Activated CD4-positive, alpha-beta T cell treated with anti-CD3 and anti-CD28 coated beads for 1 hour (primary cell): ENCODE measurements around the gene TLE1.
"Not testable (repeated sequence)": the region's sequence is repeated elsewhere in the genome, so short reads cannot be mapped to it uniquely, and the experiment has no call there.

ENCODE experiments used
- DNase-seq: peaks from one replicate; pipeline ENCODE4 v3.0.0-alpha.2; 2020

The TLE1 gene

DNA sequence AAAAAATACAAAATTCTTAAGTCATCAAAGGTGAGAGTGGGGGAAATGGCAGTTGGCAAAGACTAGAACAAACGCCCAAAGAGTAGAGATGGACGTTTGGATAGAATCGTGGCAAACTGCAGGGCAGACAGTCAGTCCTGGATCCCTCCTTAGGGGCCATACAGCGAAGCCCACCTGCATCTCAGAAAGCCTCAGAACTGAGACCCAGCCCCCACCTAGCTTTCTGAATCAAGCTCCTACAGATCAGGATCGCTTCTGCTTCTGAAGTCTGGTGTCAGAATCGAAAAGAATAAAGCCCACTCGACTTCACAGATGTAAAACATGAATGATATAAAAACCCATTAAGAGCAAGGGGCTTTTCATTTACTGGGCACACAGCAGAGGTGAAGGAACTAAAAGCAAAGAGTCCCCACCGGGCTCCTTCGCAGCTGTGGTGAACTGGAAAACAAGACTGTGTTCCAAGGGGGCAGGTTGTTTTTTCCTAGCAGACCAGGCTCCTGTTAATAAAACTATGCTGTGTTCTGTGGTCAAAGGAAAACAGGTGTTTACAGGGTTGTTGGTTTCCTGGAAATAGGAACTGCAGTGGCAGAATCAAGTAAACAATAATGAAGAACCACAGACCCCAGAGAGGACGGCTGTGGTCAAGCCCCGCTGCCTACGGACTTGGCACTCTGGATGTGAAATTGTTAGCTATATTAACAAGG is 91.8 kb downstream of the TLE1 start:
- no peak for DNase-seq

GRCh38 chr9:81596679-81597418 is 92.5 kb downstream of the TLE1 start:
- no peak for DNase-seq

DNA sequence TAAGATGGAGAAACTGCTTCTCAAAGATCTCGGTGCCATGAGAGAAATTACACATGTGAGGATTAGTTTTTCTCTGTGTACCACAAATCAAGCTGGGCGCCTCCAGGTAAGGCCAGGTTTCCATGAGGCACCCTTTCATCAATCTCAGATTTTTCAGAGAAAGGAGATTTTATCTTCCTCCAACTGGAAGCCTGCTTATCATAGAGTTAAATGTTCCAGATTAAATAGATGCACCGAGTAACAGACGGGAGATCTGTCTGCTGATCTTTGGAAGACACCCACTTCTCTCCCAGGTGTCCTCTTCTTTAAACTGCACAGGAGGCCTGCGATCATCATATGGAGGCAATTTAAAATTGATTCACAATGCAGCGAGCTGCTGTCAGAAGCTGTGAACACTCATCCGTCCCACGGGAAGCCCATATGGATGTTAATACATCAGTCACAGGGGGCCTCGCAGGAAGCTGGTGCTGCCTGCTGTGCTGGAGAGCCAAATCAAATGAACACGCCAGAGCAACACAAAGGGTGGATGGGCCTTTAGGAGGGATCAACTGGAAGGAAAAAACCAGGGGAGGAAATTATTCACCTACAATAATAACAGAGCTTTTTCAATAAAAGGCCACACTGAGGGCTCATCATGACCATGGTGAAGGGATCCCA is 93.3 kb downstream of the TLE1 start:
- DNase-seq, result no peak

DNA sequence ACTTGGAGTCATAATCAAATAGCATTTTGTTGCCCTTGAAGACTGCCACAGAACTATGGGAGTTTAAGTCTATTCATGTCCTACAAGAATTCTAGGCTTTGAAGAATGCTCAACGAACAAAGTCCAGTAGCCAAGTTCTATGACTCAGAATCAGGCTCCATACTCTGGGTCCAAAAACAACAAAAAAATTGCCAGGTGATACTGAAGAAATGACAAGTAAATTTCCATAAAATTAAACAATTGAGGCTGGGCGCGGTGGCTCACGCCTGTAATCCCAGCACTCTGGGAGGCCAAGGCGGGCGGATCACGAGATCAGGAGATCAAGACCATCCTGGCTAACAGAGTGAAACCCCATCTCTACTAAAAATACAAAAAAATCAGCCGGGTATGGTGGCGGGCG is 94.1 kb downstream of the TLE1 start:
- DNase-seq, result not testable (repeated sequence)

GRCh38 chr9:81594415-81594814 is 94.9 kb downstream of the TLE1 start:
- DNase-seq, result no peak

DNA sequence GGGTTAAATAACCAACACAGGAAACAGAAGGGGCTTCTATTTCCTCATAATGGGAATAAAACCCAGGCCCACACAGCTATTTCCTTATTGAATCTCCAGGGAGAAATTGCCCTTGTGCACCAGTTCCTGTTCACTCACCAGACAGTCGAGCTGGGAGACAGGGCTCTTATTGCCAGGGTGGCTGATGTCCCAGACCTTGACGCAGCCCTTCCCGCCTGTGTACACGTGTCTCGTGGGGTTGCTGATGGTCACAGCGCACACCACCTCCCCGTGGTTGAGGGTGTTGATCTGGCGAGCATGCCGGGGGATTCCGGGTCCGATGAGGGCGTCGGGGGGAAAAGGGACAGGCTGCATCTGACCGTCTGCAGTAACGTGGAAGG is 96.5 kb downstream of the TLE1 start:
- DNase-seq, result no peak

GRCh38 chr9:81591791-81592190 is 97.6 kb downstream of the TLE1 start:
- no peak for DNase-seq

GRCh38 chr9:81590688-81591087 is 98.7 kb downstream of the TLE1 start:
- DNase-seq, result no peak

DNA sequence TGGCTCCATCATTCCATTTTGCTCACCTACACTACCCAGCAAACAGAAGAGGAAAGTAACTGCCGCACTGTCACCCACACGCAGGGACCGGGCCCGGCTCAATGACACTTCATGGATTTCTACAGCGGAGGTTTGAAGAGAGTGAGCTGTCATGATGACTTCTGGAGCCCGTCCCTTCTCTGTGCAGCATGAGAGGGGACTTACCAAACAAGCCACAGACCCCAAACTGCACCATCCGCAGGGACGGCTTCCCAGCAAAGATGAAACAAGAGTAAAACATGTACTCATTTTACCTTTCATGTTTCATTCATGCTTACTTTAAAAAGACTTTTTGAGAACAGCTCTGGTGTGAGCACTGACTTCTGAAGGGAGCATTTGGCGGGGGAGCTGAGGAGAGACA is 99.5 kb downstream of the TLE1 start:
- DNase-seq, result no peak

GRCh38 chr9:81589392-81589791 is 100.0 kb downstream of the TLE1 start:
- no peak for DNase-seq

DNA sequence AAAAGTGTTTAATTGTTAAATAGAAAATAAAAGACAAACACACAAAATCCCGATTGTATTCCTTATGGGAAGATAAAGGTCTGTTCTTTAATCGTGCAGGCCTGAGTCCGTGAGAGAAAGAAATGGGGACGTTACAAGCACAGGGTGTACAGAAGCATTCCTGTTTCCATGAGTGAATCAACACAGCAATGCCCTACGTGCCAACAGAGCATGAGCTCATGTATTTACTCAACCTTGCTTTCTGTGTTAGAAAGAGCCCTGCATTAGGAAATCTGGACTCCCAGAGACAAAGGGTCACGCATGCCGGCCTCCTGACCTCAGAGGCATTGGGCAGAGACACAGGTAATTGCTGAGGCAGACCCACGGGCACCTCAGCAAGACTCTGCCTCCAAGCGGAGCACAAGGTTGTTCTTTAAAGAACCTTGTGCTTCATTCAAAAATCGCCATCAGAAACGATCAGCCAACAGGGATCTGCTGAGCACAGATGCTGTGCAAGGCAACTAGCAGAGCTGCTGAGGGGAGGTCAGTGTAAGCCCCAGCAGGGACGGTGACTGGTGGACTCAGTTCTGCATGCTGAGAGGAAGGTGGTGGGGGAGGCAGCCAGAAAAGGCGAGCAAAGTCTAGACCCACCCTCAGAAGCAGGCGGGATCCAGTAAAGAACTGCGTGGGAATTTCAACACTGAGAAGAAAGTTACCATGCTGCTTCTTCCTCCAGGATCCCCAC is 101.0 kb downstream of the TLE1 start:
- DNase-seq, result no peak

DNA sequence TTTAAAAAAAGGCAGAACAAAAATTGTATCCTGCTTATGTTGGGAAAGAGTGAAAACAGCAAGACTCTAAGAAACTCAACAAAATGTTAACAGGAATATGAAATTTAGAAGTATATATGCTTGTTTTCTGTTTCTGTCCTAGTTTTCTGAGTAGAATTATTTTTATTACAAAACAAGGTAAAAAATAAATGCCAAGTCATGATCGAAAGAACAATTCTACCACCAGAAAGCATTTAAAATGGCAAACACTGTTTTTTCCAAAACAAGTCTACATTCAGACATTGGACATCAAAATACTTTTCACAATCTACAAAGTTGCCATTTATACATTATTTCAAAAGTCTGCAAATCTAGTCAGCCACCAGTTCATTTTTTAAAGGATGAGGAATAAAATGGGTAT is 102.6 kb downstream of the TLE1 start:
- no peak for DNase-seq

GRCh38 chr9:81585191-81585763 is 104.1 kb downstream of the TLE1 start:
- DNase-seq, result no peak

GRCh38 chr9:81584099-81584498 is 105.2 kb downstream of the TLE1 start:
- no peak for DNase-seq

DNA sequence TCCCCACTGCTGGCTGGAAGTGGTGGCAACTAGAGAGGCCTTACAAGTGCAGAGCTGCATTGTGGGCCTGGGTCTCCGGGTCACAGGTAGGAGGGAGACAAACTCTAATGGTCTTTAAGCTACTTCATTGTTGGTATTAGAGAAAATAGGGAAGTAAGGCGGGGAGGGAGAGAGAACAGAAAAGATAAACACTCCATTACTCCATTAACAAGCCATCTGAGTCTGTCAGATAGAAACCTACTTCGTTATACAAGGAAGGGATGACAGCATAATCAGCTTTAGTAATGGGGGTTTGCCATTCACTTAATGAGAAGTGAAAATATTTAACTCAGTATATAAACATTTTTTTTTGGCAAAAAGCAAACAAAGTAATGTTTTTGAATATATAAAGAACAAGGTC is 107.4 kb downstream of the TLE1 start:
- DNase-seq, result no peak

DNA sequence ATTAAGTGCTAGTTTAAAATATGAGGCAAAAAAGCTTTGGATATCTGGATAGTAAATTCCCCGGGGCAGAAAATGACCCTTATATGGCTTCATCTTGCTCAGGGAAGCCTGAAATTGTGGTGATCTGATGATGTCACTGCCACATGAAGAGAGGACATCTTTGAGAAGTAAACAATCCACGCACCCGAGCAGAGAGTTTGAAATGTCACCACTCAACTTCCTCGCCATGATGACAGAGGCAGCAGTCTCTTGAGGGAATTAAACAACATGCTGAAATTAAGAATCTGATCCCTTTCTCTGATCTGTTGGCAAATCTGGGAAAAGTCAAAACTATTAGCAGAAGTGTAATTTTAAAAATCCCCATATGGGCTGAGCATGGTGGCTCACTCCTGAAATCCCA is 110.0 kb downstream of the TLE1 start:
- no peak for DNase-seq

GRCh38 chr9:81578606-81579005 is 110.7 kb downstream of the TLE1 start:
- no peak for DNase-seq

DNA sequence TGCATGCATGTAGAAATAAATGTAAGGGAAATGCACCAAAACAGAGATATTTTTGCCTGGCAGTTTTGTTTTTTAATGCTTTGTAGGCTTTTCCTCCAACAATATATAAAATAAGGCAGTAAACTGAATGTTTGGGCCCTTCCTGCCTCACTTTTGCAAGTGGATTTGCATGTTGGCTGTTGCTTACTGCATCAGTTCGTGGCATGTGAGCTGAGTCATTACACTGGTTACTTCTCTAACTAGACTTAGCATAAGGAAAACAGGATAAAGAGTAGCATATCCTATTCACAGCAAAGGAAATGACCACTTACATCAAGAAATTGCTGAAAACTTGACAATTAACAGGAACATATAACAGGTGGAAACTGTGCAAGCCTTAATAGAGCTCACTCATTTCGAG is 113.4 kb downstream of the TLE1 start:
- DNase-seq, result no peak

- no peak for DNase-seq
Observed at GRCh38 chr9:81574405-81574804, 114.9 kb downstream of the TLE1 start.

GRCh38 chr9:81573415-81574321 is 115.7 kb downstream of the TLE1 start:
- DNase-seq, result no peak

DNA sequence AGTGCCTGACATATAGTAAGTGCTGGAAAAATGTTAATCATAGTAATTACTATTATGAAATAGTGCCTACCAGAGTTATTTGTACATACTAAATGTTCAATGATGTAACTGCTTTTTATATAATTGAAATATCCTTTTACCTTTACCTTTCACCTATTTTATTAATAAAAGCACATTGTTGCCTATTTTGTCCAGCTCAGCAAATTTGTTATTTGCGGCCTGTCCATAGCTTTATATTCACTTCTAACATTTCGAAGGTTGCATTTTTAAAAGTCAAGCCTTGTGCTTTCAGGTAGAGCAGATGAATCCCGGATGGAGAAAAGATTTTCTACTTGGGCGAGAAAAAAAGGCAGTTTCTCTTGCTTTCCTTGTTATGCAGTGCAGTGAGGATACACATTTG is 119.3 kb downstream of the TLE1 start:
- DNase-seq, result no peak

GRCh38 chr9:81566074-81566698 is 123.2 kb downstream of the TLE1 start:
- no peak for DNase-seq
